Trophoblast cell (in vitro differentiated cells and primary cell): Measurements from ENCODE around the gene XRCC1.

Experiments used
- DNase-seq, 2 donors: peaks; one replicate each; pipeline ENCODE4 v3.0.0-alpha.2; 2016
- H2AFZ ChIP-seq: 2 replicates; pipeline ENCODE4 v1.6.1; 2013; ENCODE audit warnings: low read length, moderate library complexity, mild to moderate bottlenecking; ENCODE audit not compliant: insufficient read depth, poor library complexity
- H2AK5ac ChIP-seq: 2 replicates; pipeline ENCODE4 v1.6.1; 2013; ENCODE audit warnings: mild to moderate bottlenecking, low read length
- H2BK120ac ChIP-seq: 2 replicates; pipeline ENCODE4 v1.6.1; 2013; ENCODE audit warnings: low read length, mild to moderate bottlenecking, moderate library complexity; ENCODE audit not compliant: insufficient read depth, poor library complexity
- H2BK12ac ChIP-seq: 2 replicates; pipeline ENCODE4 v1.6.1; 2013; ENCODE audit warnings: mild to moderate bottlenecking, low read length, moderate library complexity
- H2BK5ac ChIP-seq: 2 replicates; pipeline ENCODE4 v1.6.1; 2013; ENCODE audit warnings: low read length, low read depth, moderate library complexity, mild to moderate bottlenecking; ENCODE audit not compliant: poor library complexity
- H3K14ac ChIP-seq: 2 replicates; pipeline ENCODE4 v1.6.1; 2013; ENCODE audit warnings: mild to moderate bottlenecking, low read length
- H3K18ac ChIP-seq: 2 replicates; pipeline ENCODE4 v1.6.1; 2013; ENCODE audit warnings: mild to moderate bottlenecking, low read length
- H3K23ac ChIP-seq: 2 replicates; pipeline ENCODE4 v1.6.1; 2013; ENCODE audit warnings: low read length
- H3K27ac ChIP-seq: 2 replicates; pipeline ENCODE4 v1.5.1; 2013; ENCODE audit warnings: low read depth, mild to moderate bottlenecking, inconsistent platforms, low read length, moderate library complexity
- H3K27me3 ChIP-seq: 2 replicates; pipeline ENCODE4 v1.6.1; 2013; ENCODE audit warnings: inconsistent platforms, mild to moderate bottlenecking, low read length, moderate library complexity; ENCODE audit not compliant: insufficient read depth
- H3K36me3 ChIP-seq, 2 experiments: 1 replicate in 1 of 2; 2 replicates in 1 of 2; pipeline ENCODE4 v1.6.1; 2013; ENCODE audit warnings: low read length in 2 of 2, mild to moderate bottlenecking in 2 of 2, moderate library complexity in 1 of 2; ENCODE audit not compliant: insufficient read depth in 2 of 2, control insufficient read depth in 1 of 2
- H3K4ac ChIP-seq: 2 replicates; pipeline ENCODE4 v1.6.1; 2013; ENCODE audit warnings: low read depth, mild to moderate bottlenecking, low read length, moderate library complexity
- H3K4me1 ChIP-seq, 2 experiments: 1 replicate in 1 of 2; 2 replicates in 1 of 2; pipeline ENCODE4 v1.6.1; 2013; ENCODE audit warnings: low read length in 2 of 2, mild to moderate bottlenecking in 2 of 2, moderate library complexity in 1 of 2; ENCODE audit not compliant: insufficient read depth in 2 of 2, control insufficient read depth in 1 of 2
- H3K4me2 ChIP-seq: 2 replicates; pipeline ENCODE4 v1.6.1; 2013; ENCODE audit warnings: inconsistent platforms, mild to moderate bottlenecking, low read length, moderate library complexity
- H3K4me3 ChIP-seq: 2 replicates; pipeline ENCODE4 v1.5.1; 2013; ENCODE audit warnings: mild to moderate bottlenecking, low read depth, low read length, inconsistent platforms
- H3K79me1 ChIP-seq: one replicate; pipeline ENCODE4 v1.6.1; 2013; ENCODE audit warnings: low read length
- H3K79me2 ChIP-seq: 2 replicates; pipeline ENCODE4 v1.6.1; 2013; ENCODE audit warnings: low read length, mild to moderate bottlenecking; ENCODE audit not compliant: control insufficient read depth, insufficient read depth, poor library complexity
- H3K9ac ChIP-seq: 2 replicates; pipeline ENCODE4 v1.6.1; 2013; ENCODE audit warnings: mild to moderate bottlenecking, low read length
- H3K9me3 ChIP-seq: 2 replicates; pipeline ENCODE4 v1.6.1; 2013; ENCODE audit warnings: low read depth, mild to moderate bottlenecking, control low read depth, inconsistent platforms, low read length; ENCODE audit not compliant: insufficient read depth
- H4K12ac ChIP-seq: 2 replicates; pipeline ENCODE4 v1.6.1; 2013; ENCODE audit warnings: low read depth, mild to moderate bottlenecking, low read length, moderate library complexity
- H4K8ac ChIP-seq: 2 replicates; pipeline ENCODE4 v1.6.1; 2013; ENCODE audit warnings: low read depth, mild to moderate bottlenecking, low read length, moderate library complexity
- H4K91ac ChIP-seq: one replicate; pipeline ENCODE4 v1.6.1; 2013; ENCODE audit warnings: low read depth, mild to moderate bottlenecking, low read length, moderate library complexity
- WGBS: extraction: QIAGEN DNeasy Blood & Tissue Kit; methylation state at CpG from one replicate; pipeline ENCODE4 v1.1.7; 2013; ENCODE audit warnings: missing lambda C conversion rate; ENCODE audit not compliant: insufficient read length, insufficient coverage; ENCODE audit errors: extremely low coverage; 5-methylcytosine and 5-hydroxymethylcytosine counted together

Gene XRCC1

DNA sequence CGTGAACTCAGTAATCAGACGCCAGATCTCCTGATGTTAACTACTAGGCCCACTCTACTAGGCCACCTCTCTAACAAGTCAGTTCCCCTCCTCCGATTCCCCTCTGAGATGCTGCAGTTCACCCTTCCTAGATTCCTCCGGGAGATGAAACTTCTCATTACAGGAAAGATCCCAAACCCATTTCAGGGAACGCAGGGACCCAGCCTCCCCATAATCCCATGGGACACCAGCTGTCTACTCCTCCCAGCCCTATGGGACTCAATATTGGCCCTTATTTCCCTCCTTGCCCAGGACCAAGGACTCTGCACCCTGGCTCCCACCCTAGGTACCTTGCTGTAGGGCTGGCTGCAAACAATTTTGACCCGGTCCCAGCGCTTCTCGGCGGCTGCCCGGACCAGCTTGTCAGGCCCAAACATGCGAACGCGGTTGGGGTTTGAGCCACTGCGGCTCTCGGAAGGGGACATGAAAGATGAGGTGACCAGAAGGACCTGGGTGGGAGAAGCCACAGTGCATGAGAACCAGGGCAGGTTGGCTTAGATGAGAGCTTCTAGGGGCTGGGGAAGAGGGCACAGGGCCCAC is 20.9 kb downstream of the XRCC1 start:
- no peak overlapping the region for H2AK5ac ChIP-seq
- H2BK12ac ChIP-seq = no peak overlapping the region
- no peak overlapping the region for H3K4me3 ChIP-seq
- H3K9ac ChIP-seq = no peak overlapping the region
- H3K9me3 ChIP-seq = no peaks in the 10 kb centered on the region
- no peak overlapping the region for H4K91ac ChIP-seq
- H3K27me3 ChIP-seq = no peaks in the 10 kb centered on the region
- H3K4ac ChIP-seq = no peak overlapping the region
- no peak overlapping the region for H3K14ac ChIP-seq
- H3K4me1 ChIP-seq = no peaks in the 10 kb centered on the region
- H2AFZ ChIP-seq = no peak overlapping the region
- no peaks in the 10 kb centered on the region for H3K79me1 ChIP-seq
- no peak overlapping the region for H3K23ac ChIP-seq
- H3K18ac ChIP-seq = no peak overlapping the region
- WGBS = no CpG with 5 or more reads among the region's 15 CpGs
- peaks cover 45 to 56% of the 10 kb centered on the region in 2 experiments for H3K36me3 ChIP-seq
- H3K27ac ChIP-seq = no peak overlapping the region
- DNase-seq = no peak
- H3K79me2 ChIP-seq = no peaks in the 10 kb centered on the region
- H2BK5ac ChIP-seq = no peak overlapping the region
- H3K4me2 ChIP-seq = no peak overlapping the region
- H4K12ac ChIP-seq = no peak overlapping the region
- H4K8ac ChIP-seq = no peak overlapping the region
- H2BK120ac ChIP-seq = no peak overlapping the region

DNA sequence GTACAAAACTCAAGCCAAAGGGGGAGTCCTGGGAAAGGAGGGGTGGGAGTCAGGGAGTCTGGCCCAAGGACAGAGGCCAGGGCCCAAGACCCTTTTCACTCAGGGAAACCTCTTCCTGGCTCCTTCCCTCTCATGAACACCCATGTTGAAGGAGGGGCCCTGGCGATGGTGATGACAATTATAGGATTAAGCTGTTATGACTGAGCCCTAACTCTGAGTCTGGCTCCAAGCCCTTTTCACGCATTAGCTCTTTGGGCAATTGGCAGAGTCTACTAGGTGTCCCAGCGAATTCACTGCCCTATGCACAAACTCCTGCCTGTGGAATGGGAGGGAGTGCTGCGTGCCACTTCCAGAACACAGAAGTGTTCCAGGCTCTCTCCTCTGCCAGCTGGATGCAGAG is 21.7 kb downstream of the XRCC1 start:
- Histone ChIP-seq H3K14ac (no peak overlapping the region), H3K4me3 (no peak overlapping the region), H3K23ac (no peak overlapping the region), H3K79me1 (no peaks in the 10 kb centered on the region), H2AK5ac (no peak overlapping the region), H2BK120ac (no peak overlapping the region), H4K12ac (no peak overlapping the region), H3K27me3 (no peaks in the 10 kb centered on the region), H4K8ac (no peak overlapping the region), H2AFZ (no peak overlapping the region), H3K4me2 (no peak overlapping the region), H3K4ac (no peak overlapping the region), H3K4me1 (no peaks in the 10 kb centered on the region), H2BK5ac (no peak overlapping the region), H3K79me2 (no peaks in the 10 kb centered on the region), H3K18ac (no peak overlapping the region), H4K91ac (no peak overlapping the region), H3K9me3 (no peaks in the 10 kb centered on the region), H3K36me3 (peaks cover 45 to 58% of the 10 kb centered on the region in 2 experiments), H2BK12ac (no peak overlapping the region), H3K9ac (no peak overlapping the region), H3K27ac (no peak overlapping the region)
- WGBS = no CpG with 5 or more reads among the region's 4 CpGs
- no peak for DNase-seq

DNA sequence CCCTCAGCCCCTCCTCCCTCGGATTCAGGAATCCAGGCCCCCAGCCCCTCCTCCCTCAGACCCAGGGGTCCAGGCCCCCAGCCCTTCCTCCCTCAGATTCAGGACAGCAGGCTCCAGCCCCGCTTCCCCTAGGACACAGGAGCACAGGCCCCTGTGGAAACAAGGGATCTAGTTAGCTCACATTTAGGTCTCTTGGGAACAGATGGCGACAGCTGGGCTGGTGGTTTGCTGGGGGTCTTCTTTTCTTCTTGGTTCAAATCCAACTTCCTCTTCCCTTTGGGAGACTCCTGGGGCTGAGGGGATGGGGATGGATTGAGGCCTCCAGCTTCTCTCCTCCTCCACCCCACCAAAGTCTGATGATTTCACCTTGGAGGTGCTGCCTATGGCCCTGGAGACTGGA is 22.7 kb downstream of the XRCC1 start:
- H3K9me3 ChIP-seq = no peaks in the 10 kb centered on the region
- no peak overlapping the region for H3K9ac ChIP-seq
- DNase-seq = no peak
- H3K79me1 ChIP-seq = no peaks in the 10 kb centered on the region
- H2BK12ac ChIP-seq = no peak overlapping the region
- H3K36me3 ChIP-seq = peaks cover 43 to 56% of the 10 kb centered on the region in 2 experiments
- H3K79me2 ChIP-seq = no peaks in the 10 kb centered on the region
- H3K23ac ChIP-seq = no peak overlapping the region
- H3K27ac ChIP-seq = no peak overlapping the region
- no peak overlapping the region for H3K4ac ChIP-seq
- H2BK120ac ChIP-seq = no peak overlapping the region
- WGBS = no CpG with 5 or more reads among the region's 3 CpGs
- no peak overlapping the region for H3K4me3 ChIP-seq
- no peak overlapping the region for H4K12ac ChIP-seq
- H3K18ac ChIP-seq = no peak overlapping the region
- no peaks in the 10 kb centered on the region for H3K4me1 ChIP-seq
- no peak overlapping the region for H2AK5ac ChIP-seq
- no peaks in the 10 kb centered on the region for H3K27me3 ChIP-seq
- no peak overlapping the region for H4K8ac ChIP-seq
- no peak overlapping the region for H3K4me2 ChIP-seq
- no peak overlapping the region for H3K14ac ChIP-seq
- H4K91ac ChIP-seq = no peak overlapping the region
- no peak overlapping the region for H2BK5ac ChIP-seq
- H2AFZ ChIP-seq = no peak overlapping the region

DNA sequence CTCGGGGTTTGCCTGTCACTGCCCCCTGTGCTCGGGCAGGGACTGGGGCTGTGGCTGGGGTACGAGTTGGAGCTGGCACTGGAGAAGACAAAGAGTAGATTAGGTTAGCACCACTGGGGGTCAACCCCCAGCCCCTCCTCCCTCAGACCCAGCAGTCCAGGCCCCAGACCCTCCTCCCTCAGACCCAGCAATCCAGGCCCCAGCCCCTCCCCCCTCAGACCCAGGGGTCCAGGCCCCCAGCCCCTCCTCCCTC is 23.2 kb downstream of the XRCC1 start:
- Histone ChIP-seq H2BK120ac (no peak overlapping the region), H3K4me1 (no peaks in the 10 kb centered on the region), H3K27ac (no peak overlapping the region), H4K91ac (no peak overlapping the region), H4K8ac (no peak overlapping the region), H3K36me3 (peaks cover 43 to 57% of the 10 kb centered on the region in 2 experiments), H3K9me3 (no peaks in the 10 kb centered on the region), H3K27me3 (no peaks in the 10 kb centered on the region), H2BK12ac (no peak overlapping the region), H3K14ac (no peak overlapping the region), H2BK5ac (no peak overlapping the region), H2AFZ (no peak overlapping the region), H3K23ac (no peak overlapping the region), H4K12ac (no peak overlapping the region), H3K18ac (no peak overlapping the region), H3K4ac (no peak overlapping the region), H2AK5ac (no peak overlapping the region), H3K9ac (no peak overlapping the region), H3K4me2 (no peak overlapping the region), H3K79me2 (no peaks in the 10 kb centered on the region), H3K79me1 (no peaks in the 10 kb centered on the region), H3K4me3 (no peak overlapping the region)
- DNase-seq = no peak
- no CpG with 5 or more reads among the region's 3 CpGs for WGBS
